ENCODE data around the gene UBE2I. TPM values are rescaled to one million over a fixed set of nuclear protein-coding genes. Genes with fewer than 3 reads are reported as not detected.

Gene UBE2I
- total RNA-seq, 1 experiment from 2014 or later, result 212 TPM

DNA sequence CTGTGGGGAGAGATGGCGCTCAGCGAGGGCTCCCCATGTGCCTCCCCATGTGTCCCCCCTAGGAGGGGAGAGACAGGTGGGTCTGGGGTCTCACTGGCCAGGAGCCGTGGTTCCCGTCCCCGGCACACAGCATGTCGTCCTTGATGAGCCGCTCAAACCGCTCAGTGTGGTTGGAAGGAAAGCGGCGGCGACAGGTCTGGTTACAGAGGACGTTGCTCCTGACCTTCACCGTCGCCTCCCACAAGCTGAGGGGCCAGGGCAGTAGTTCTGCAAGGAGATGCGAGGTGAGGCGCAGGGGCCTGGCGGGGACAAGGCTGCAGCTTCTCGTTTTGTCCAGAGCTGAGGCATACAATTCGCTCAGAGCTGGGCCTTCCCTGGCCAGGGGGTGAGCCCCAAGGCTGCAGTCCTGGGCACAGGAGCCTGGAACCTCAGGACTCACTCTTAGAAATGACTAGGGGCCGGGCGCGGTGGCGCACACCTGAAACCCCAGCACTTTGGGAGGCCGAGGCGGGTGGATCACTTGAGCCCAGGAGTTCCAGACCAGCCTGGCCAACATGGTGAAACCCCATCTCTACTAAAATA, 22.8 kb upstream of the UBE2I start:
- no peak overlapping the region for H3K9ac ChIP-seq (ENCODE audit: low read length)

More for the DNA sequence above, 22.8 kb upstream of the UBE2I start:
- Histone ChIP-seq H3K4me3 (replicated peaks in 1 of 2; ENCODE audit: low read depth in 1 of 2, low read length in 2 of 2) (no peak overlapping the region), H3K79me2 (ENCODE audit: insufficient read depth, low read length) (no peaks in the 10 kb centered on the region), H3K9me3 (ENCODE audit: control insufficient read depth in 1 of 2, insufficient read depth in 1 of 2, low read depth in 1 of 2, low read length in 2 of 2) (no peaks in the 10 kb centered on the region), H4K20me1 (ENCODE audit: insufficient read depth) (no peaks in the 10 kb centered on the region), H3K36me3 (ENCODE audit: control insufficient read depth in 1 of 2, insufficient read depth in 2 of 2, low read length in 2 of 2) (no peaks in the 10 kb centered on the region), H3K27ac (ENCODE audit: low read depth, low read length) (no peak overlapping the region), H2AFZ (ENCODE audit: low read depth, low read length, poor library complexity, severe bottlenecking) (no peak overlapping the region), H3K27me3 (ENCODE audit: insufficient read depth, low read length) (no peaks in the 10 kb centered on the region), H3K9me2 (ENCODE audit: insufficient read depth) (no peaks in the 10 kb centered on the region), H3K4me1 (ENCODE audit: control insufficient read depth in 1 of 2, insufficient read depth in 2 of 2, low read length in 2 of 2) (peaks cover 0 to 21% of the 10 kb centered on the region in 2 experiments; a peak in 2 of 4 replicates), H3K4me2 (ENCODE audit: low read length) (no peak overlapping the region)
- DNase-seq (ENCODE audit: low read depth, low spot score) (no peak), ATAC-seq (no peak)
- POLR2A ChIA-PET, result no interaction called here
- RAD21 ChIA-PET (ENCODE audit: low non-redundant PET in 1 of 2, low total read pairs in 2 of 2, uncharacterized antibody in 2 of 2, unreplicated experiment in 2 of 2), result no interaction called here
- no TSS peak for BruUV-seq (replicated peaks)
- CTCF ChIA-PET, result no interaction called here
- intact Hi-C loops (cut with micrococcal nuclease), result no loop called here
- TF ChIP-seq, protein P1, sequence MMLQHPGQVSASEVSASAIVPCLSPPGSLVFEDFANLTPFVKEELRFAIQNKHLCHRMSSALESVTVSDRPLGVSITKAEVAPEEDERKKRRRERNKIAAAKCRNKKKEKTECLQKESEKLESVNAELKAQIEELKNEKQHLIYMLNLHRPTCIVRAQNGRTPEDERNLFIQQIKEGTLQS (IDR thresholded peaks at IDR 0.05), result no peak
- TF ChIP-seq, protein P2, sequence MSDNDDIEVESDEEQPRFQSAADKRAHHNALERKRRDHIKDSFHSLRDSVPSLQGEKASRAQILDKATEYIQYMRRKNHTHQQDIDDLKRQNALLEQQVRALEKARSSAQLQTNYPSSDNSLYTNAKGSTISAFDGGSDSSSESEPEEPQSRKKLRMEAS (IDR thresholded peaks at IDR 0.05), result no peak
- TF ChIP-seq POLR2AphosphoS5 (IDR thresholded peaks at IDR 0.05; ENCODE audit: low read depth, low read length) (no peak), ZNF274 (IDR thresholded peaks at IDR 0.05; ENCODE audit: low read depth, low read length) (no peak), RAD21 (IDR thresholded peaks at IDR 0.05; ENCODE audit: low read depth) (no peak), SP1 (IDR thresholded peaks at IDR 0.05; ENCODE audit: low read depth) (no peak), FOSL1 (IDR thresholded peaks at IDR 0.05; ENCODE audit: low read depth) (no peak), REST (IDR thresholded peaks at IDR 0.05; ENCODE audit: low read depth) (no peak), JUND (IDR thresholded peaks at IDR 0.05) (no peak), EZH2phosphoT487 (IDR thresholded peaks at IDR 0.05; ENCODE audit: borderline replicate concordance) (no peak), ELF1 (IDR thresholded peaks at IDR 0.05; ENCODE audit: borderline replicate concordance, low read depth) (no peak), EZH2 (IDR thresholded peaks at IDR 0.05) (no peak), SIN3A (IDR thresholded peaks at IDR 0.05; ENCODE audit: low read depth) (no peak), POLR2A (IDR thresholded peaks at IDR 0.05; ENCODE audit: borderline replicate concordance, extremely low read depth, insufficient read depth, insufficient read length) (no peak), ZFX (IDR thresholded peaks at IDR 0.05) (no peak), YY1 (IDR thresholded peaks at IDR 0.05; ENCODE audit: extremely low read depth, insufficient replicate concordance, low read depth, low read length) (no peak), EGR1 (IDR thresholded peaks at IDR 0.05; ENCODE audit: low read depth) (no peak)
- TF ChIP-seq, protein P3, sequence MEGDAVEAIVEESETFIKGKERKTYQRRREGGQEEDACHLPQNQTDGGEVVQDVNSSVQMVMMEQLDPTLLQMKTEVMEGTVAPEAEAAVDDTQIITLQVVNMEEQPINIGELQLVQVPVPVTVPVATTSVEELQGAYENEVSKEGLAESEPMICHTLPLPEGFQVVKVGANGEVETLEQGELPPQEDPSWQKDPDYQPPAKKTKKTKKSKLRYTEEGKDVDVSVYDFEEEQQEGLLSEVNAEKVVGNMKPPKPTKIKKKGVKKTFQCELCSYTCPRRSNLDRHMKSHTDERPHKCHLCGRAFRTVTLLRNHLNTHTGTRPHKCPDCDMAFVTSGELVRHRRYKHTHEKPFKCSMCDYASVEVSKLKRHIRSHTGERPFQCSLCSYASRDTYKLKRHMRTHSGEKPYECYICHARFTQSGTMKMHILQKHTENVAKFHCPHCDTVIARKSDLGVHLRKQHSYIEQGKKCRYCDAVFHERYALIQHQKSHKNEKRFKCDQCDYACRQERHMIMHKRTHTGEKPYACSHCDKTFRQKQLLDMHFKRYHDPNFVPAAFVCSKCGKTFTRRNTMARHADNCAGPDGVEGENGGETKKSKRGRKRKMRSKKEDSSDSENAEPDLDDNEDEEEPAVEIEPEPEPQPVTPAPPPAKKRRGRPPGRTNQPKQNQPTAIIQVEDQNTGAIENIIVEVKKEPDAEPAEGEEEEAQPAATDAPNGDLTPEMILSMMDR (IDR thresholded peaks at IDR 0.05 in 2 of 3, conservative IDR thresholded peaks at IDR 0.05 in 1 of 3; ENCODE audit: borderline replicate concordance in 1 of 3, insufficient read depth in 1 of 3, low read depth in 2 of 3, low read length in 2 of 3), result no peak

All from HCT116 (cell line).